ENCODE measurements around the gene MRPS5.

- no peak for TF ChIP-seq POLR2AphosphoS5 (IDR thresholded peaks at IDR 0.05; ENCODE audit: low read depth, low read length)
- TF ChIP-seq REST (IDR thresholded peaks at IDR 0.05; ENCODE audit: insufficient read depth in 1 of 2, low read depth in 2 of 2, low read length in 2 of 2): no peak
- TF ChIP-seq FOXP2 (optimal IDR thresholded peaks at IDR 0.05; ENCODE audit: borderline replicate concordance, extremely low read depth, extremely low read length, insufficient read depth): no peak
Observed at GRCh38 chr2:95040426-95040825, 81.2 kb downstream of the MRPS5 start.
